ENCODE data around the gene RNFT2. TPM values are rescaled to one million over a fixed set of nuclear protein-coding genes. Genes with fewer than 3 reads are reported as not detected.

The RNFT2 gene
- total RNA-seq, 1 experiment from 2014 or later, result 27.7 TPM

GRCh38 chr12:116802018-116802417 is 63.9 kb downstream of the RNFT2 start:
- Mint-ChIP-seq H3K4me3 (no peak overlapping the region), H3K27me3 (ENCODE audit: low read depth) (no peaks in the 10 kb centered on the region), H3K27ac (no peak overlapping the region), H3K4me1 (no peaks in the 10 kb centered on the region), H3K36me3 (peaks cover 30% of the 10 kb centered on the region), H3K9me3 (peaks cover 9% of the 10 kb centered on the region)
- POLR2A ChIA-PET, result no interaction called here
- CTCF ChIA-PET, result no interaction called here
- ATAC-seq (no peak), DNase-seq (ENCODE audit: low spot score) (no peak)
- TF ChIP-seq ZSCAN18 (CRISPR knock-in tag; IDR thresholded peaks at IDR 0.05) (no peak), TCF7 (CRISPR knock-in tag; IDR thresholded peaks at IDR 0.05; ENCODE audit: low read depth) (no peak), JAZF1 (CRISPR knock-in tag; IDR thresholded peaks at IDR 0.05) (no peak), HMGA2 (CRISPR knock-in tag; IDR thresholded peaks at IDR 0.05) (no peak), SMAD3 (CRISPR knock-in tag; IDR thresholded peaks at IDR 0.05; ENCODE audit: borderline replicate concordance) (no peak), AR (CRISPR knock-in tag; IDR thresholded peaks at IDR 0.05) (no peak), IRF1 (CRISPR knock-in tag; IDR thresholded peaks at IDR 0.05) (no peak), ELF4 (CRISPR knock-in tag; IDR thresholded peaks at IDR 0.05; ENCODE audit: low read depth) (no peak), ZNF671 (CRISPR knock-in tag; IDR thresholded peaks at IDR 0.05) (no peak), ZBTB21 (CRISPR knock-in tag; IDR thresholded peaks at IDR 0.05; ENCODE audit: borderline replicate concordance) (no peak), ZNF121 (CRISPR knock-in tag; IDR thresholded peaks at IDR 0.05) (no peak), CBFB (CRISPR knock-in tag; IDR thresholded peaks at IDR 0.05; ENCODE audit: low read depth) (no peak)
- TF ChIP-seq, protein P1, sequence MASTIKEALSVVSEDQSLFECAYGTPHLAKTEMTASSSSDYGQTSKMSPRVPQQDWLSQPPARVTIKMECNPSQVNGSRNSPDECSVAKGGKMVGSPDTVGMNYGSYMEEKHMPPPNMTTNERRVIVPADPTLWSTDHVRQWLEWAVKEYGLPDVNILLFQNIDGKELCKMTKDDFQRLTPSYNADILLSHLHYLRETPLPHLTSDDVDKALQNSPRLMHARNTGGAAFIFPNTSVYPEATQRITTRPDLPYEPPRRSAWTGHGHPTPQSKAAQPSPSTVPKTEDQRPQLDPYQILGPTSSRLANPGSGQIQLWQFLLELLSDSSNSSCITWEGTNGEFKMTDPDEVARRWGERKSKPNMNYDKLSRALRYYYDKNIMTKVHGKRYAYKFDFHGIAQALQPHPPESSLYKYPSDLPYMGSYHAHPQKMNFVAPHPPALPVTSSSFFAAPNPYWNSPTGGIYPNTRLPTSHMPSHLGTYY (CRISPR knock-in tag; IDR thresholded peaks at IDR 0.05), result no peak
- TF ChIP-seq, protein P2, sequence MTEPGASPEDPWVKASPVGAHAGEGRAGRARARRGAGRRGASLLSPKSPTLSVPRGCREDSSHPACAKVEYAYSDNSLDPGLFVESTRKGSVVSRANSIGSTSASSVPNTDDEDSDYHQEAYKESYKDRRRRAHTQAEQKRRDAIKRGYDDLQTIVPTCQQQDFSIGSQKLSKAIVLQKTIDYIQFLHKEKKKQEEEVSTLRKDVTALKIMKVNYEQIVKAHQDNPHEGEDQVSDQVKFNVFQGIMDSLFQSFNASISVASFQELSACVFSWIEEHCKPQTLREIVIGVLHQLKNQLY (CRISPR knock-in tag; IDR thresholded peaks at IDR 0.05), result no peak
- TF ChIP-seq, protein P3, sequence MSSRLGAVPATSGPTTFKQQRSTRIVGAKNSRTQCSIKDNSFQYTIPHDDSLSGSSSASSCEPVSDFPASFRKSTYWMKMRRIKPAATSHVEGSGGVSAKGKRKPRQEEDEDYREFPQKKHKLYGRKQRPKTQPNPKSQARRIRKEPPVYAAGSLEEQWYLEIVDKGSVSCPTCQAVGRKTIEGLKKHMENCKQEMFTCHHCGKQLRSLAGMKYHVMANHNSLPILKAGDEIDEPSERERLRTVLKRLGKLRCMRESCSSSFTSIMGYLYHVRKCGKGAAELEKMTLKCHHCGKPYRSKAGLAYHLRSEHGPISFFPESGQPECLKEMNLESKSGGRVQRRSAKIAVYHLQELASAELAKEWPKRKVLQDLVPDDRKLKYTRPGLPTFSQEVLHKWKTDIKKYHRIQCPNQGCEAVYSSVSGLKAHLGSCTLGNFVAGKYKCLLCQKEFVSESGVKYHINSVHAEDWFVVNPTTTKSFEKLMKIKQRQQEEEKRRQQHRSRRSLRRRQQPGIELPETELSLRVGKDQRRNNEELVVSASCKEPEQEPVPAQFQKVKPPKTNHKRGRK (CRISPR knock-in tag; IDR thresholded peaks at IDR 0.05; ENCODE audit: borderline replicate concordance), result no peak
- TF ChIP-seq, protein P4, sequence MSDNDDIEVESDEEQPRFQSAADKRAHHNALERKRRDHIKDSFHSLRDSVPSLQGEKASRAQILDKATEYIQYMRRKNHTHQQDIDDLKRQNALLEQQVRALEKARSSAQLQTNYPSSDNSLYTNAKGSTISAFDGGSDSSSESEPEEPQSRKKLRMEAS (CRISPR knock-in tag; IDR thresholded peaks at IDR 0.05), result no peak
